GM12864 (cell line): Measurements from ENCODE around the gene TRMT44.

Source experiments
- DNase-seq: peaks from one replicate; pipeline ENCODE4 v3.0.0-alpha.2; 2011; ENCODE audit warnings: low read depth
- H3K4me3 ChIP-seq: 2 replicates; pipeline ENCODE4 v1.5.1; 2011; ENCODE audit warnings: mild to moderate bottlenecking, low read depth, low read length, control low read depth
- TF ChIP-seq, protein P1 (sequence below): IDR thresholded peaks from 2 replicates; pipeline ENCODE4 v1.5.1; 2011; ENCODE audit warnings: low read depth, mild to moderate bottlenecking, moderate library complexity, low read length, control low read depth, inconsistent platforms; ENCODE audit errors: missing control alignments

TRMT44 gene

DNA sequence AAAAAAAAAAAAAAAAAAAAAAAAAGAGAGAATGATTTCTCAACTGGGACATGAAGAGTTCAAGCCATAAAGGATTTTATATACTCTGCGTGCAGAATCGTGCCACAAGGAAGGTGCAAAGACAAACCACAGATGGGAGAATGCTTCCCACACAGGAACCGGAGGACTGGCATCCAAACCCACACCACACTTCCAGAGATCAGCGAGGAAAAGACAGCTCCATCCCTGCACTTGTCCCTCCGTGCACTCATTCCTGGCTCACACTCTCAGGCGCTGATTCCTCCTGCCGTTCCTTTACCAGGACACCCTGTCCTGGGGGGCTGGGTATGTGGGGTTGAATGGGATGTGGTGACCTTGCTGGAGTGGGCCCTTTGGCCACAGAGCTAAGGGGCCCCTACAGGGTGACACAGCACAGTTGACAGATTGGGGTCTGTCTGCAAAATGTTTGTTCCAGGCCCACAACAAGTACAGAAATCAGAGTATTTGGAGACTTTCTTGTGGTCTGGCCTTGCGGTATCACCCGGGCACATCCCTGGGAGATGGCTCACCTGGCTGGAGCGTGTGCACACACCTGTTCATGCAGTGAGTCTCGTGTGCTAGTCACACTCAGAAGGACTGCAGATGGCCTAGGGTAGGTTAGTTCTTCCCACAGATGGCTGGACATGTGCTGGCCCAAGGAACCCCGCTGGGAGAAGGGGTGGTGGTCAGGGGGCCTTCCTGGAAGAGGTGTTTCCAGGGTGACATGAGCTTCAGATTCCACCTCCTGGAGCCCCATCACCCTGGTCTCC is 84.2 kb downstream of the TRMT44 start:
- TF ChIP-seq, protein P1, sequence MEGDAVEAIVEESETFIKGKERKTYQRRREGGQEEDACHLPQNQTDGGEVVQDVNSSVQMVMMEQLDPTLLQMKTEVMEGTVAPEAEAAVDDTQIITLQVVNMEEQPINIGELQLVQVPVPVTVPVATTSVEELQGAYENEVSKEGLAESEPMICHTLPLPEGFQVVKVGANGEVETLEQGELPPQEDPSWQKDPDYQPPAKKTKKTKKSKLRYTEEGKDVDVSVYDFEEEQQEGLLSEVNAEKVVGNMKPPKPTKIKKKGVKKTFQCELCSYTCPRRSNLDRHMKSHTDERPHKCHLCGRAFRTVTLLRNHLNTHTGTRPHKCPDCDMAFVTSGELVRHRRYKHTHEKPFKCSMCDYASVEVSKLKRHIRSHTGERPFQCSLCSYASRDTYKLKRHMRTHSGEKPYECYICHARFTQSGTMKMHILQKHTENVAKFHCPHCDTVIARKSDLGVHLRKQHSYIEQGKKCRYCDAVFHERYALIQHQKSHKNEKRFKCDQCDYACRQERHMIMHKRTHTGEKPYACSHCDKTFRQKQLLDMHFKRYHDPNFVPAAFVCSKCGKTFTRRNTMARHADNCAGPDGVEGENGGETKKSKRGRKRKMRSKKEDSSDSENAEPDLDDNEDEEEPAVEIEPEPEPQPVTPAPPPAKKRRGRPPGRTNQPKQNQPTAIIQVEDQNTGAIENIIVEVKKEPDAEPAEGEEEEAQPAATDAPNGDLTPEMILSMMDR: no peak
- H3K4me3 ChIP-seq: no peak overlapping the region
- no peak for DNase-seq

DNA sequence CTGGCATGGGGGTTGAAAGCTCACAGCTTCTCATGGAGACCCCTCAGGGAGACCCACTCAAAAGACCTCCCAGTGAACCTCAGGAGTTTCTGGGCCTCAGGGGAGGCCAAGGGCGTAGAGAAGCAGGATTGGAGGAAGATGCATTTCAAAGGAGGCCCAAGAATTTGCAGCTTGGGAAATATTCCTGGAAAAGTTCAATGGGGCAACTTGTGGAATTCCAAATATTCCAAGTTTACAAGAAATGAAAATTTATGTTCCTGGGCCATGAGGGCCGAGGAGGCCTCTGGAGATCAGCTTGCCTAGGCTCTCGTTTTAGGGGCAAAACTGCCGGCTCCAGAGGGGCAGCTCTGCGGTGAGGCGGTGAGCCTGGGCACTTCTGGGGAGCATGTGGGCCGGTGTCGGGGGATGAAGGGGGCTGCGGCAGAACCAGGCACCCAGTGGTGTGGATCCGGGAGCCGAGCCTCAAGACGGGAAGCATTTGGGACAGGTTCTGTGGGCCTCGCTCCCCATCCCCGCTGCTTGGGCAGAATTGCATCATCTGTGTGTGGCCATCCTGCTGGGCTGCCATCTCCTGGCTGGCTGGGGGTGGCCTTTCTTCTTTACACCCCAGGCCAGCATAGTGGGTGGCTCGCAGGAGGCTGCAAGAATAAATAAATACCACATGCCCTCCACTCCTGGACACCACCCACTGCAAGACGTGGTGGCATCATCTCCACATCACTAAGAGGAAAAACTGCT is 85.0 kb downstream of the TRMT44 start:
- H3K4me3 ChIP-seq: no peak overlapping the region
- no peak for DNase-seq
- TF ChIP-seq, protein P1: no peak
